Measurements from ENCODE around the gene KLK3. TPM values are rescaled to one million over a fixed set of nuclear protein-coding genes. Genes with fewer than 3 reads are reported as not detected.

Gene KLK3
- total and polyA plus RNA-seq, 2 of the 8 experiments (the other 6 are each of a cell fraction or from before 2014, with no cell fraction given): 0.08 TPM; not detected in 1

GRCh38 chr19:50833117-50833801, 21.5 kb upstream of the KLK3 start, which contains the start of gene KLK15 (continued):
- no peak for TF ChIP-seq HDAC2 (IDR thresholded peaks at IDR 0.05; ENCODE audit: borderline replicate concordance in 1 of 2, low read depth in 2 of 2, low read length in 2 of 2)
- TF ChIP-seq BCL11A (IDR thresholded peaks at IDR 0.05; ENCODE audit: low read depth in 2 of 2, low read length in 2 of 2): no peak
- TF ChIP-seq CBX8 (IDR thresholded peaks at IDR 0.05; ENCODE audit: borderline replicate concordance, low read depth, low read length): no peak

Data from H1 (cell line).